Natural killer cell (primary cell): ENCODE data around the gene RASGRP4. TPM values are rescaled to one million over a fixed set of nuclear protein-coding genes. Genes with fewer than 3 reads are reported as not detected.
A peak's percentile ranks its signal among the peaks of the same experiment; 100 is the strongest.

Experiments used
- ATAC-seq, 3 donors: fragments of 150-1000 bp in 2 of 3; fragments of 200-7000 bp in 1 of 3; cut with Tn5 transposase; 1 replicate in 1 of 3; 2 replicates in 2 of 3; pipeline ENCODE4 v1.10.0; 2021; ENCODE audit warnings: mild to moderate bottlenecking in 2 of 3, moderate library complexity in 2 of 3
- DNase-seq, 2 donors: peaks; one replicate each; pipeline versions ENCODE4 v3.0.0 to v3.0.0-alpha.2; 2013 to 2021; ENCODE audit warnings: mixed read lengths in 1 of 2
- H3K27ac ChIP-seq: one replicate; pipeline ENCODE4 v1.5.1; 2013; ENCODE audit warnings: mild to moderate bottlenecking, low read length
- H3K27me3 ChIP-seq: one replicate; pipeline ENCODE4 v1.6.1; 2013; ENCODE audit warnings: low read length; ENCODE audit not compliant: control insufficient read depth, insufficient read depth
- H3K36me3 ChIP-seq: one replicate; pipeline ENCODE4 v1.6.1; 2013; ENCODE audit warnings: low read length; ENCODE audit not compliant: control insufficient read depth, insufficient read depth
- H3K4me1 ChIP-seq: one replicate; pipeline ENCODE4 v1.6.1; 2013; ENCODE audit warnings: low read length; ENCODE audit not compliant: control insufficient read depth, insufficient read depth
- H3K4me3 ChIP-seq: one replicate; pipeline ENCODE4 v1.5.1; 2013; ENCODE audit warnings: low read length
- H3K9me3 ChIP-seq: one replicate; pipeline ENCODE4 v1.6.1; 2013; ENCODE audit warnings: low read length; ENCODE audit not compliant: control insufficient read depth, insufficient read depth
- H3K27ac Mint-ChIP-seq, 2 donors: one replicate each; pipeline ENCODE4 v1.8.0; 2022; ENCODE audit warnings: mild to moderate bottlenecking in 2 of 2, mixed read lengths in 2 of 2, moderate library complexity in 1 of 2
- H3K27me3 Mint-ChIP-seq, 2 donors: one replicate each; pipeline ENCODE4 v1.8.0; 2022; ENCODE audit warnings: low read depth in 2 of 2, mixed read lengths in 2 of 2
- H3K36me3 Mint-ChIP-seq: one replicate; pipeline ENCODE4 v1.8.0; 2022; ENCODE audit warnings: mixed read lengths
- H3K4me1 Mint-ChIP-seq, 2 donors: one replicate each; pipeline ENCODE4 v1.8.0; 2022; ENCODE audit warnings: mixed read lengths in 2 of 2
- H3K4me3 Mint-ChIP-seq: one replicate; pipeline ENCODE4 v1.8.0; 2022; ENCODE audit warnings: mild to moderate bottlenecking, moderate library complexity, mixed read lengths
- H3K9me3 Mint-ChIP-seq, 2 donors: one replicate each; pipeline ENCODE4 v1.8.0; 2022; ENCODE audit warnings: mixed read lengths in 2 of 2
- CTCF ChIP-seq: fragments of 200-600 bp; IDR thresholded peaks from one replicate; pipeline ENCODE4 v1.8.0; 2022; ENCODE audit warnings: antibody characterized with exemption
- WGBS: methylation state at CpG from one replicate; pipeline ENCODE4 v1.1.7; 2013; ENCODE audit warnings: missing lambda C conversion rate; ENCODE audit not compliant: insufficient coverage; 5-methylcytosine and 5-hydroxymethylcytosine counted together
- intact Hi-C: fragments of 100-400 bp; cut with micrococcal nuclease; formaldehyde crosslinking; loops from one replicate; pipeline ENCODE4 v1.14.2; 2022
- total RNA-seq, 4 donors: library from RNA; stranded (reverse); fragments of 120-200 nt in 1 of 4; gene quantifications; one replicate each; pipeline versions ENCODE4 v1.2.3 to v1.2.4, GENCODE V29; 2013 to 2022

RASGRP4 gene
- total RNA-seq, 3 donors from 2014 or later (not counting 1 experiment from before 2014, with no cell fraction given), result 2.3 to 9.3 (median 5.7) TPM

GRCh38 chr19:38433268-38433733 is 7.3 kb upstream of the RASGRP4 start, which contains the start of gene RYR1:
Gene RYR1 (plus strand): TSS chr19:38433691. CDS start chr19:38433830, 139 bp downstream.
- peaks cover 6 to 14% of the 10 kb centered on the region in 2 donors for H3K4me1 Mint-ChIP-seq
- Histone ChIP-seq H3K9me3 (no peaks in the 10 kb centered on the region), H3K4me3 (no peak within 1 kb of the TSS), H3K36me3 (no peaks in the 10 kb centered on the region), H3K27ac (no peak within 1 kb of the TSS), H3K4me1 (peaks cover 6% of the 10 kb centered on the region), H3K27me3 (peaks cover 14% of the 10 kb centered on the region)
- 25% methylated on average over 14 of the region's 20 CpGs for whole genome bisulfite sequencing
- intact Hi-C loops, result no loop called here
- no peak for TF ChIP-seq CTCF
- ATAC-seq, result peak; percentile 78 to 98 (median 92)
- H3K27me3 Mint-ChIP-seq, result peaks cover 13 to 16% of the 10 kb centered on the region in 2 donors
- peak; percentile 23 to 45 for DNase-seq
- H3K36me3 Mint-ChIP-seq, result no peaks in the 10 kb centered on the region
- H3K4me3 Mint-ChIP-seq, result peak within 1 kb of the TSS; percentile 31
- H3K27ac Mint-ChIP-seq, result no peak within 1 kb of the TSS
- no peaks in the 10 kb centered on the region for H3K9me3 Mint-ChIP-seq

- DNase-seq (no peak), ATAC-seq (no peak)
- 91% methylated on average over 6 of the region's 7 CpGs for WGBS
- Histone ChIP-seq H3K9me3 (no peaks in the 10 kb centered on the region), H3K27me3 (peaks cover 14% of the 10 kb centered on the region), H3K36me3 (no peaks in the 10 kb centered on the region), H3K27ac (no peak overlapping the region), H3K4me3 (no peak overlapping the region), H3K4me1 (peaks cover 10% of the 10 kb centered on the region)
- H3K27me3 Mint-ChIP-seq, result peaks cover 13 to 16% of the 10 kb centered on the region in 2 donors
- TF ChIP-seq CTCF, result no peak
- H3K9me3 Mint-ChIP-seq, result no peaks in the 10 kb centered on the region
- H3K36me3 Mint-ChIP-seq, result no peaks in the 10 kb centered on the region
- intact Hi-C loops, result no loop called here
- H3K4me1 Mint-ChIP-seq, result peaks cover 11 to 20% of the 10 kb centered on the region in 2 donors
- no peak overlapping the region for H3K27ac Mint-ChIP-seq
- no peak overlapping the region for H3K4me3 Mint-ChIP-seq
Measured at GRCh38 chr19:38430931-38431330, 4.9 kb upstream of the RASGRP4 start.

GRCh38 chr19:38429811-38430156 is 3.8 kb upstream of the RASGRP4 start:
- Histone ChIP-seq H3K4me3 (no peak overlapping the region), H3K9me3 (no peaks in the 10 kb centered on the region), H3K36me3 (no peaks in the 10 kb centered on the region), H3K4me1 (peaks cover 16% of the 10 kb centered on the region), H3K27me3 (peaks cover 11% of the 10 kb centered on the region), H3K27ac (no peak overlapping the region)
- Mint-ChIP-seq H3K4me1 (peaks cover 11 to 27% of the 10 kb centered on the region in 2 donors), H3K27ac (no peak overlapping the region), H3K27me3 (peaks cover 13 to 16% of the 10 kb centered on the region in 2 donors), H3K36me3 (no peaks in the 10 kb centered on the region), H3K4me3 (no peak overlapping the region), H3K9me3 (no peaks in the 10 kb centered on the region)
- intact Hi-C loops, result no loop called here
- no peak for DNase-seq
- no peak for TF ChIP-seq CTCF
- 91% methylated on average over 2 of the region's 2 CpGs for WGBS
- no peak for ATAC-seq
